Stimulated activated CD8-positive, alpha-beta memory T cell treated with anti-CD3 and anti-CD28 coated beads, Interleukin-2, amount 100 ng/mL, for 1 hour (primary cell): ENCODE measurements around the gene PSME4.
A peak's percentile ranks its signal among the peaks of the same experiment; 100 is the strongest.

ENCODE experiments used
- DNase-seq, 2 donors: peaks; one replicate each; pipeline ENCODE4 v3.0.0-alpha.2; 2020; ENCODE audit warnings: low read depth in 2 of 2

PSME4 gene

GRCh38 chr2:53970724-53971602 lies at the start of gene PSME4:
PSME4 (minus strand) TSS chr2:53970993; CDS start chr2:53970784, 209 bp downstream.
- DNase-seq: peak; percentile 93

DNA sequence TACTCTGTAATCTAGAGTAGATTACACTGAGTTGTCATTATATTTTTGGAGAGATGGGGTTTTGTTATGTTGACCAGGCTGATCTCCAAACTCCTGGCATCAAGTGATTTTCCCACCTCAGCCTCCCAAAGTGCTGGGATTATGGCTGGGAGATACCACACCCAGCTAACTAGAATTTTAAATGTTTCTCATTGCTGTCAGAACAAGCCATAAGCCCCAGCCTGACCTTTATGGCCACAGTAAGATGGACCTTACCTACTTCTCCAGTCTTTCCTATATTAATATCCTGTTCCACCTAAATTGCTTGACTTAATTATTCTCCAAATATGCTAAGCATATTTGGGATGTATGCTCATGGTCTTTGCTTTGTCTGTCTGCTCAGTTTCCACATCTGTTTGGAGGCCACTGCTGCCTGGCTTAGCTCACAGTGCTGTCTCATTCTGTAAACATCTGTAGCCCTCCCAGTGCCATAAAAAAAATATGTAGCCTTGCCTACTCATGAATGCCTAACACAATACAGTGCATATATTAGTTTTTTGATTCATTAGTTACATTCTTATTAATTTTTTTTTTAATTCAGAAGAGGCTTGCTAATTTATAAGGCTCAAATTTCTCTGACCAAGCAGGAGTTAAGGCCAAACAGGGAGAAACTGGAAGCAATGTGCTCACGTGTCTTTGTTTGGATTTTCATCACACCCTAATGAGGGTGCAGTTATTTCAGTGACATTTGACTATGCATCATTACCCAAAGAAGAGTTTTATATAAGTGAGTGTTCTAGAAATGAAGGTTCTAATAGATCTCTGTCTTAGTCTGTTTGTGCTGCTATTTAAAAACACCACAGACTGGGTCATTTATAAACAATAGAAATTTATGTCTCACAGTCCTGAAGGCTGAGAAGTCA lies 45.3 kb upstream of the PSME4 start:
- DNase-seq: no peak

DNA sequence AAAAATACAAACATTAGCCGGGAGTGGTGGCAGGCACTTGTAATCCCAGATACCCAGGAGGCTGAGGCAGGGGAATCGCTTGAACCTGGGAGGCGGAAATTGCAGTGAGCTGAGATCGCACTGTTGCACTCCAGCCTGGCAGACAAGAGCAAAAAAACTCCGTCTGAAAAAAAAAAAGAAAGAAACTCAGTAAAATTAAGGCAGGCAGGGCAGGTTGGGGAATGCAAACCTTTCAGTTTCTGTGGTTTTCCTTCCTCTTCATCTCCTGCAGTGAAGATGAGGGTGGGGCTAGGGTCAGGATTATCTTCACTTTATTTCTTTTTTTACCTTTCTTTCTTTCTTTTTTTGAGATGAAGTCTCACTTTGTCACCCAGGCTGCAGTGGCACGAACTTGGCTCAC lies 43.2 kb upstream of the PSME4 start:
- no peak for DNase-seq

DNA sequence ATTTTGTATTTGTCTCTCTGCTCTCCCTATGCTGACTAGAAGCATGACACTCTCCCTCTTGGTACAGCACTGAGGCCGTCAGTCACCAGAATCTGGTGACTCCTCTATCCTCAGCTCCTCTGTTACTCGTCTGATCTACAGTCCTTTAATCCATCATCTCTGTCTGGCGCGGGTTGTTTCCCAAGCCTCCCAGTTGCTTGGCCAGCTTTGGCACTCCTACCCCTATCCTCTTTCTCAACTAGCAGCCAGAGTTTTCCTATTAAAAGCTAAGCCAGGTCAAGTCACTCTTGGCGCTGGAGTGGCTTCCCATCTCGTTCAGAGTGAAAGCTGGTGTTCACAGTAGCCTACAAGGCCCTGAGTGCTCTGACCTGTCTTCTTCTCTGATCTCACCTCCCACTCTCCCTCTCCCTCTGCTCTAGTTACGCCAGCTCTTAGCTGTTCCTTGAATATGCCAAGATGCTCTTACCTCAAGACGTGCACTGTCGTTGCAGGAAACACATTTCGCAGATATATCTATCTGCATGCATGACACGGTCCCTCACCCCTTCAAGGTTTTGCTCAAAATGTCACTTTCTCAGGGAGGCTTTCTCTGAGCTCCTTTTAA lies 41.8 kb upstream of the PSME4 start:
- DNase-seq: no peak

DNA sequence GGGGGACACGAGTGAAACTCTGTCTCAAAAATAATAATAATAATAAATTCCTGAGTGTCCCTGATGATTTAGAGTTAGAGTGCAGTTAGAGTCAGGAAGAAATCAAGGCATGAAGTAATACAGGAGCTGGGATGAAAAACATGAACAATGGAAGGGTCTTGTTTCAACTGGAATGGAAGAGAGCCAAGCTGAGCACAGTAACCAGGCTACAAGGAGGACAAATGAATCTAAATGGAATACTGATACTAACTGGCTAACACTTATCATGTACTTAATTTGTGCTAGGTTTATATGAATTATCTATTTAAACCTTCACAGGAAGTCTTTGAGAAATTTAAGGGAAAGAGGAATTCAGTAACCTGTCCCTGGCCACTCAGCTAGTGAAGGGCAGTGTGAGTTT lies 38.8 kb upstream of the PSME4 start:
- DNase-seq: no peak

- no peak for DNase-seq
Observed at GRCh38 chr2:54008439-54008838, 37.6 kb upstream of the PSME4 start.

GRCh38 chr2:54000524-54000923 lies 29.7 kb upstream of the PSME4 start:
- DNase-seq: no peak

- DNase-seq: no peak
Observed at GRCh38 chr2:54000122-54000521, 29.3 kb upstream of the PSME4 start.

- no peak for DNase-seq
Observed at GRCh38 chr2:53998834-53999233, 28.0 kb upstream of the PSME4 start.

DNA sequence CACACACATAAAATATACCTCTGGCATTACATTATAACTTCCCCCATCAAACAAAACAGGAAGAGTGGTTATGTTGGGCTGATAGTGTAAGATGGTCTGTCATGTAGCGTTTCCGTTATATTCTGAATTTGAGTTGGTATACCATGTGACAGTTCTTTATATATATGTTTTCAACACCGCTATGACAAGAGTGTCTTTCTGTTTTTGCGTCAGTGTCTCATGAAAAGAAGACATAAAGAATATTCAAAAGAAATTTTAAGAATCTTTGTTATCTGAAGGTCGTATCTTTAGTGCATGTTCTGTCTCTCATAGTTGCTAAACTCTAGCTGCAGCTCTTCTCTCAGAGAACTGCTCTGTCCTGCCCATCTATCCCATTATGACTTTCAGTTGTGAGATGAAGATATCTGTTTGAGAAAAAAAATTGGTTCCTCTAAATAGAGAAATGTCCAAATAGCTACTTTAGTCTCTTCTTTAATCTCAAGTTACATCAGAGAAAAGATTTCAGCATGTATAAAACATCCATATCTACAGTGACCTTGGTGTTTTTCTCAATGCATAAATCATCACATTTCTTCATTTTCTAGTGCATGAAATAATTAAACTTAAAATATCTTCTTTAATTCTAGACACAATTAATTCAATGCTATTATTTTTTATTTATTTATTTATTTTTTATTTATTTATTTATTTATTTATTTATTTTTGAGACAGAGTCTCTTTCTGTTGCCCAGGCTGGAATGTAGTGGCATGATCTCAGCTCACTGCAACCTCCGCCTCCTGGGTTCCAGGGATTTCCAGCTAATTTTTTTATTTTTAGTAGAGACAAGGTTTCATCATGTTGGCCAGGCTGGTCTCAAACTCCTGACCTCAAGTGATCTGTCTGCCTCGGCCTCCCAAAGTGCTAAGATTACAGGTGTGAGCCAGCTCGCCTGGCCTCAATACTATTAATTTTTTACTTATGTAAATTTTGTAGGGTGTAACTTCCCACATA lies 24.3 kb upstream of the PSME4 start:
- no peak for DNase-seq

- DNase-seq: no peak
Observed at GRCh38 chr2:53991948-53992347, 21.2 kb upstream of the PSME4 start.

DNA sequence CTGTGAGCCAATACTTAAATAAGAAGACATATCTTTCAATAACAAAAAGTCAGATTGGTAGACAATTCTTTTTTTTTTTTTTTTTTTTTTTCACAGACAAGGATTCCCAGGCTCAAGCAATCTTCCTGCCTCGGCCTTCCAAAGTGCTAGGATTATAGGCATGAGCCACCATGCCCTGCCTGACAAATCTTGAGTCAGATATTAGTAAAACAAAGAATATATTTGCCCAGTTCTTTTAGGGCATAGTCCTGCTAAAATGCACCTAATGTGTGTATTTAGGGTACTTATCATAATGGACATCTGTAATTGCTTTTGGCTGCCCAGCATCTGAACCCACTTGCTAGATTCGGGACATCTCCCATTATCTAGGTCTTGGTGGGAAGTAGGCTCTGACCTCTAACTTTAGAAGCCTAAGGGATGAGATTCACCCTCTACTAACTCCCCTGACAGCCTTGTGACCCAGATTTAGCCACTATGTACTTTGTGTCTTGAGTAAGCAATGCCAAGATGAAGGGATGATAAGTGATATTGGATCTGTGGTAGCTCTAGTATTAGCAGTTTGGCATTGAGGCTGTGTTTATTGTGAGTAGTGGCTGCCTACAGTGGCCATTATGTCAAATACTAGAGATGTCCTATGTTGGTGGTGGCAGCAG lies 18.5 kb upstream of the PSME4 start:
- DNase-seq: no peak

DNA sequence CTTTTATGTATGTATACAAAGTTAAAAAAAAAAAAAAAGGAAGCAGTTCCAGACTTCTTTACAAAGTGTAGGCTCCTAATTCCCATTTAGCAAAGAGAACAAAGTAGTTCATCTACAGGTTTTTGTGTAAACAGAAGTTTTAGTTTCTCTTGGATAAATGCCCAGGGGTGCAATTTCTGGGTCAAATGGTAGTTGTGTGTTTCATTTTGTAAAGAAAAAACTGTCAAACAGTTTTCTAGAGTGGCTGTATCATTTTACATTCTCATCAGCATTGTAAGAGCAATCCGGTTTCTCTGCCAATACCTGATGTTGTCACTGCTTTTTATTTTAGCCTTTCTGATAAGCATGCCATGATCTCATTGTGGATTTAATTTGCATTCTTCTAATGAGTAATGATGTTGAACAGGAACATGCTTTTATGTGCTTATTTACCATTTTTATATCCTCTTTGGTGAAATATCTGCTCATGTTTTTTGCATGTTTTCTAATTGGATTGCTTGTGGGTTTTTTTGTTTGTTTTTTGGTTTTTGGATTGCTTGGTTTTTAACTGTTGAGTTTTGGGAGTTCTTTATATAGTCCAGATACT lies 16.6 kb upstream of the PSME4 start:
- no peak for DNase-seq

DNA sequence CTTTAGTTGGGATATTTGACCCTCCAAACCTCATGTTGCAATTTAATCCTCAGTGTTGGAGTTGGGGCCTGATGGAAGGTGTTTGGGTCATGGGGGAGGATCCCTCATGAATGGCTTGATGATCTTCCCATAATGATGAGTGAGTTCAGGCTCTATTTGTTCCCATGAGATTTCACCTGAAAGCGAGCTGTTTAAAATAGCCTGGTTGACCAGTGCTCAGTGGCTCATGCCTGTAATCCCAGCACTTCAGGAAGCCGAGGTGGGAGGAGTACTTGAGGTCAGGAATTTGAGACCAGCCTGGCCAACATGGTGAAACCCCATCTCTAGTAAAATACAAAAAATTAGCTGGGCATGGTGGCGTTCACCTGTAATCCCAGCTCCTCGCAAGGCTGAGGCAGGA lies 14.9 kb upstream of the PSME4 start:
- no peak for DNase-seq

GRCh38 chr2:53969968-53970723 lies 647 bp downstream of the PSME4 start:
- DNase-seq: peak in 1 of 2 donors; percentile 13

GRCh38 chr2:53969285-53969967 lies 1.4 kb downstream of the PSME4 start:
- no peak for DNase-seq

DNA sequence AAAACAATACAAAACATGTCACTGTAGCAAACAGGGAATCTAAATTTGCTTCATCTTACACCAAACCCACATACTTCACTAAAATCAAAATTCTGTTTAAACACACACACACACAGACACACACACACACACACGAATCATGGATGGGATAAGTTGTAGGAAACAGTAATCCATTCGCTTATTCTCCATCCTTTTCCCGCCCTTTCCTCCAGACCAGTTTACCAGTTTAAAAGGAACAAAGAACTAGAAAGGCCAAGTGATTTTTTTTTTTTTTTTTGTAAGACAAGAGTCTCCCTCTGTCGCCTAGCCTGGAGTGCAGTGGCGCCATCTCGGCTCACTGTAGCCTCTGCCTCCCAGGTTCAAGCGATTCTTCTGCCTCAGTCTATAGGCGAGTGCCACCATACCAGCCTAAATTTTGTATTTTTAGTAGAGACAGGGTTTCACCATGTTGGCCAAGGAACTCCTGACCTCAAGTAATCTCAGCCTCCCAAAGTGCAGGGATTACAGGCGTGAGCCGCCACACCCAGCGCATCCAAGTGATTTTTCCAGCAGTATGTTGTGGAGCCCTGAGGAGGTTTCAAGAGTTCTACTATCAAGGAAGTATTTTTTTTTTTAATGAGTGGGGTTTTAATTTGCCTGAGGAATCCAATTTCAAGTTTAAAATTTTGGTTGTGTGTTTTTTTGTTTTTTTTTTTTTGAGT lies 5.7 kb downstream of the PSME4 start:
- DNase-seq: no peak

DNA sequence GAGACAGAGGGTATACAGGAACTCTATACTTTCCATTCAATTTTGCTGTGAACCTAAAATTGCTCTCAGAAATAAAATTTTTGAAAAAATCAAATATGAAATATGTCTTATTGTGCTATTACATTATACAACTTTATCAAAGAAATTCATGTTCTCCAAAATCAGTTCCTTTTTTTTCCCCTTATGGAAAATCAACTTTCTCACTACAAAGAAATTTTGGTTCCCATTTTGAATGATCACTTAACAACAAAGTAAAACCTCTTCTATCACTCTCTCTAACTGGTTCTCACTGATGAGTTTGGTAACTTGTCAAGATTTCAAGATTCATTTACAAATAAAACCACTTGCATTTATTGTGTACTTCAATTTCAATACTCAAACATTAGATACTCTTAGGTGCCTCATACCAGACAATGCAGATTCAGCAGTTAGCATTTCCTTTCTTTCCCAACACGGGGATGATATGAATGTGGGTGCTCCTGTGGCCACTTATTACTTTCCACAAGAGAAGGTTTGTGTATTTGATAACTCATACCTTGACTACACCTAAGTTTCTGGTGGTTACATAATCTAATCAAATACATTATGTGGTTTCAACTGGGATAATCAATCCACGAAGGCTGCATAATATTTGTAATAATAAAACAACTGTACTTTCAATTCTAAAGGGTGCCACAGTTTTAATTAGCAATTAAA lies 6.4 kb downstream of the PSME4 start:
- no peak for DNase-seq
